Cardiac septum (tissue), 1 donor: ENCODE measurements around the gene KCNK4. TPM values are rescaled to one million over a fixed set of nuclear protein-coding genes. Genes with fewer than 3 reads are reported as not detected.
A peak's percentile ranks its signal among the peaks of the same experiment; 100 is the strongest.
"Not testable (repeated sequence)": the region's sequence is repeated elsewhere in the genome, so short reads cannot be mapped to it uniquely, and the experiment has no call there.

Source experiments
- DNase-seq: peaks from one replicate; pipeline ENCODE4 v3.0.0-alpha.2; 2020; ENCODE audit warnings: low spot score
- intact Hi-C: fragments of 100-400 bp; cut with DNase I; formaldehyde crosslinking; loops from one replicate; pipeline ENCODE4 v1.14.0; 2022
- long read RNA-seq: library from polyadenylated mRNA; unstranded; transcript quantifications from one replicate; pipeline ENCODE4 v2.0.0, GENCODE V29; 2021
- total RNA-seq: library from RNA; stranded (reverse); fragmentation: NEBNext Ultra II Directional; extraction: Animal tissue kit (Norgen Biotek cat#: 25700); gene quantifications from one replicate; pipeline ENCODE4 v1.2.1, GENCODE V29; 2021
- donor health status: DM: no; HTN: no; CAD: no.

The KCNK4 gene
- total RNA-seq: not detected
- long read RNA-seq: 0 reads

DNA sequence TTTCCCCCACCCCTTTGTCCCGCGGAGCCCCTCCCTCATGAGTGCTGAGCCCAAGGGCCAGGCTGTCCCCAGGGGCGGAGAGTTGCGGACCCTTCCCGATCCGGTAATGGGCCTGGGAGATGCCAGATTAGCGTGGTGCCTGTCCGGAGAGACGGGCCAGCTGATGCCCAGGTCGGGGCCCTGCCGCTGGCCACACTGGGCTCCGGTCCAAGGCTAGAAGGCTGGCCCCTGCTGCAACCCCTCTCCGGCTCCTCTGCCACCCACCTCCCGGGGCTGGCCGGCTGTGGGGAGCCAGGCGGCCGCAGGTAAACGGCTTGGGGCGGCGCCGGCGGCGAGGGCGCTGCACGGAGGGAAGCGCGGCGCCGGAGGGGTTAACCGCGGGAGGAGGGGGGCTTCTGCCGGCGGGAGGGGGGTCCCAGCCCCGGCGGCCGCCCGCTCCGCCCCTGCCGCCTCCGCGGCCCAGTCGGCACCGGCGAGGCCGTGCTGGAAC is at the start of gene KCNK4:
TSS of gene KCNK4 (plus strand) at position 41 of the 490 bp plus-strand sequence. CDS start 1,717 bp downstream, outside the sequence.
- intact Hi-C loops: no loop called here
- DNase-seq: no peak

DNA sequence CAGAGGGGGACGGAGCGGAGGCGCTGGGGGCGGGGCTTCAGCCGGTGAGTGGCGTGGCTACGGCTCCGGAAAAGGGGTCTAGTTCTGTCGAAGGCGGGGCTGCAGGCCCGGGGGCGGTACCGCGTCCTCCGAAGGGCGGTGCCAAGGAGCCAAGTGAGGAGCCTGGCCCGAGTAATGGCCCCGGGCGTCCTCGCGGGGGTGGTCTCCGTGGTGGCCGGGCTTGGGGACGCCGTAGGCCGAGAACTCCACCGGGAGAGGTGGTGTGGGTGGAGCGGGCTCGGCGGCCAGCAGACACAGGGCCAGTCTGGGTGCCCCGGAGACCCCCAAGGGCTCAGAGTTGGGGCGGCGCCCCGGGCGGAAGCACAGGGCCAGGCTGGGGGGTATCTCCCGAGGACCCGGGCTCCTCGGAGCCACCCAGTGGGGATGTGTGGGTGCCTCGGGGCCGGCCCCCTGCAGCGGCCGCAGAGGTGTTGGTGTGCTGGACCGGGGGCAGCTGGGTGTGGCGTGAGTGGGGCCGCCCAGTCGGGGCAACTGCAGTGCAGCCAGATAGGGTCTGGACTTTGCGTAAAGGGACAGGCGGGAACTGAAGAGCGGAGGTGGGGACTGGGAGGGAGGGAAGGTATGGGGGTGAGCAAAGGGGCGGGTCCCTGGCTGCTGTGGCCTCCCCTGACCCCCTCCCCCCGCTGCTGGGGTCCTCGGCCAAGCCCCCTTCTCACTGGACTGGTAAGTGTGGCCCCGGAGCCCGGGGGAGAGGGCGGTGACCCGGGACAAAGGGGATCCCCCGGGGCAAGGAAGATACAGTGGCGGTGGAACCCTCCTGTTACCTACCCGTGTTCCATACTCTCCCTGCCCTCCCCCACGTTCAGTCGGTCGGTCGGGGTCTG is 49.4 kb upstream of the KCNK4 start:
- intact Hi-C loops: no loop called here
- peak; percentile 100 for DNase-seq

DNA sequence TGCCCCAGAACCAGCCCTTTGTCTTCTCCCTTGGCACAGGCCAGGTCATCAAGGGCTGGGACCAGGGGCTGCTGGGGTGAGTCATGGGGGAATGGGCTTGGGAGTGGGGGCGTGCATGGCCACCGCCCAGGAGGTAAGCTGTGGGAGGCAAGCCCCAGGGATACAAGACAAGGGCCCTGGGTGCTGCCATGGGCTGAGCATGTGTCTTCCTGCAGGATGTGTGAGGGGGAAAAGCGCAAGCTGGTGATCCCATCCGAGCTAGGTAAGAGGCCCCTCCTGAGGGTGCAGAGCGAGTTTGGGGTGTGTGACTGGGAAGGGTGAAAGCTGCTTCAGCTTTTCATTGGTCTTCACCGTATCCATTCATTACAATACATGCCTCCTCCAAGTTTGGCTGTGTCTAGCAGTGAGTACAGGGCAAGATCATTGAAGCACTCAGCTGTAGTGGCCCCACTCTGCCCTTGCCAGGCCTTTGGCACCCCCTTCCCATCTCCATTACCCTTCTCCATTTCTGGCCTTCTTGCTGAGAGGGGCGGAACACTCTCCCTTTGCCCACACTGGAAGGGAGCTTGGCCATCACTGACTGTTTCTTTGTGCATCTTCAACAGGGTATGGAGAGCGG is 47.8 kb upstream of the KCNK4 start:
- DNase-seq: no peak
- intact Hi-C loops: no loop called here

DNA sequence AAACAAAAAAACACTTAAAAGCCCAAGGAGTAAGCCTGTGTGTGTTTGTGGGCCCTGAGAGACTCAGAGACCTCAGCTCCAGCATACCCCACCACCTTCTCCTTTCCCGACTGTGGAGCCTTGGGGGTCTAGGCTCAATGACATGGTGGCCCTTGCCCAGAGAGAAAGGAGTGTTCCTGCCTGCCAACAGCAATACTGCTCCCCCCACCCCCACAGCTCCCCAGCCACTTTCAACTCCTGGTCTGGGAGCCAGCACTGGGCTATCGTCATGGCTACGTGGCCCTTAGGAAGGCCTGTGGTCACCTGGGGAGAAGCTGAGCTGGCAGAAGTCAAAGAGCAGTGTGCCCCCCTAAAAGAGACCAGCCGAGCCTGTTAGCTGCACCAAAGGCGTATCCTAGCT is 47.0 kb upstream of the KCNK4 start:
- no peak for DNase-seq
- intact Hi-C loops: no loop called here

DNA sequence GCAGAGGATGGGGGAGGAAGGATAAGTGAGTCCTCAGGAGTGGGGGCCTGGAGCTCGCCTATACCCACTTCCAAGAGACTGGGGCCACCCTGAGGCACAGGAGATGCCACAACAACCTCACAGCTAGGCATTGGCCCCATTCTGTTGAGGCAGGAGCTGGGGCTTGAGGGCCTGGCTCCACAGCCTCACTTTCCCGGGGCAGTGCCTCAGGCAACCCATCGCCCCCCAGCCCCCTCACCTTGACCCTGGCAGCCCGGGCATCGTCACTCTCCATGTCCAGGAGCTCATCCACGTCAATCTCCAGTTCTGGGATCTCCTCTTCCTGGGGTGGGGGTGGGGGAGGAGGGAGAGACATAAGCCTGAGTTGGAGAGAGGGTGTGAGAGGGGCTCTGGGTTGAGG is 46.1 kb upstream of the KCNK4 start:
- intact Hi-C loops: no loop called here
- DNase-seq: no peak

DNA sequence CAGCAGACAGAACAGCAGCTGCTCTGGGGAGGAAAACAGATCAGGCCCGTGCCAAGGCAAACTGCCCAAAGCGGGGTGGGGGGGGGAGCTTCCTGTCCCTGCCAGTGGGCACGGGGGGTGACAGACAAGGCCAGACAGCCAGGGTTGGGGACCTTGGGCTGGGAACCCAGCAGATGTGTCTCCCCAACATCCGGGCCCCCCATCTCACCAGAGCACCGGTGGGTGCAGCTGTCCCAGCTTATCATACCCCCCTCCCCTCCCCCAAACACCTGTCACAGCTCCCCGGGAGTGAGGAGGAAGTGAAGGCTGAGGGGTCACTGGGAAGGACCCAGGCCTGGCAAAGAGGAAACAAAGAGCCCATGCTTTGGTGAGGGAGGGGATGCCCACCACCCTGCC is 45.7 kb upstream of the KCNK4 start:
- intact Hi-C loops: no loop called here
- no peak for DNase-seq

DNA sequence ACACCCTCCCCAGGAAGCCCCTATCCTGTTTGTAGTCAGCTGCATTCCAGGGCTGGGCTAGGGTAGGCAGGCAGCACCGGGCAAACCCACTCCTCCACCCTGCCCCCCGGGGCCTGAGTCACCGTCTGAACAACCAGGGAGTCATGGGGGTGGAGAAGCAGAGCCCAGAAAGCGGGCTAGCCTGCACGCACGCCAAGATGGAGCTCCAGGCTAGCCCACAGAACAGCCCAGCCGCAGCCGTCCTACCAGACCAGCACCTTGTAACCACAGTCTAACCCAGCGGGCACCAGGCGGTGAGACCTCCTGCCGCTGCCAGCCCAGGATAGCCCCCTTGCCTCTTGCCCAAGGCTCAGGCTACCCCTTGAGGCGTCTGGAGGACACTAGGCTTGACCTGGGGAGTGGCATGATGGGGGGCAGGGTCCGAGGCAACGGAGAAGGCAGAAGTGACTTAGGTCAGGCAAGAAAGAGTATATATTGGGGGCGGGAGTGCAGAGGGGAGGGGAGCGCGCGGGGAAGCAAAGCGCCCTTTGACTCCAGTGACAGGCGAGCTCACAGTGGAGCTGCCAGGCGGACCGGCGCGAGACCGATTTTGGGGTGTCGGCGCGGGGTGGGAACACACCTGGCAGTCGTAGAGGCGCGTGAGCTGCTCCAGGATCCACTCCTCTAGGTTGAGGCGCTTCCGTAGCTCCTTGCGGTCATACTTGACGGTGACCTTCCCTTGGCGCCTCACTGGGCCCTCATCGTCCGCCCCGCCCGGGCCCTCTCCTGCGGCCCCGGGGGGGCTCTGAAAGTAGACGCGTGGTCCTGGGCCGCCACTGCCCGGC is 45.1 kb upstream of the KCNK4 start:
- intact Hi-C loops: no loop called here
- DNase-seq: no peak

DNA sequence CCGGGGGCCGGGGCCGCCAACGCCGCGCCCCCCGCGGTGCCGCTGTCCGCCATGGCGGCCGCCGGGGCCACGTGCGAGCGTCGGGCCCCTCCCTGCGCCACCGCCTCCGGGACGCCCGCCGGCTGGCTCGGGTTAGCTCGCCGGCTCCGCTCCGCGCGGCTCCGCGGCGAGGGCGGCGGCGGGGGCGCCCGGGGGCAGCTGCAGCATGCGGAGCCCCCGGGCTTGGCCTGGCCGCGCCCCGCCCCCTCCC is 44.6 kb upstream of the KCNK4 start:
- DNase-seq, intact Hi-C loops: not testable (repeated sequence)

DNA sequence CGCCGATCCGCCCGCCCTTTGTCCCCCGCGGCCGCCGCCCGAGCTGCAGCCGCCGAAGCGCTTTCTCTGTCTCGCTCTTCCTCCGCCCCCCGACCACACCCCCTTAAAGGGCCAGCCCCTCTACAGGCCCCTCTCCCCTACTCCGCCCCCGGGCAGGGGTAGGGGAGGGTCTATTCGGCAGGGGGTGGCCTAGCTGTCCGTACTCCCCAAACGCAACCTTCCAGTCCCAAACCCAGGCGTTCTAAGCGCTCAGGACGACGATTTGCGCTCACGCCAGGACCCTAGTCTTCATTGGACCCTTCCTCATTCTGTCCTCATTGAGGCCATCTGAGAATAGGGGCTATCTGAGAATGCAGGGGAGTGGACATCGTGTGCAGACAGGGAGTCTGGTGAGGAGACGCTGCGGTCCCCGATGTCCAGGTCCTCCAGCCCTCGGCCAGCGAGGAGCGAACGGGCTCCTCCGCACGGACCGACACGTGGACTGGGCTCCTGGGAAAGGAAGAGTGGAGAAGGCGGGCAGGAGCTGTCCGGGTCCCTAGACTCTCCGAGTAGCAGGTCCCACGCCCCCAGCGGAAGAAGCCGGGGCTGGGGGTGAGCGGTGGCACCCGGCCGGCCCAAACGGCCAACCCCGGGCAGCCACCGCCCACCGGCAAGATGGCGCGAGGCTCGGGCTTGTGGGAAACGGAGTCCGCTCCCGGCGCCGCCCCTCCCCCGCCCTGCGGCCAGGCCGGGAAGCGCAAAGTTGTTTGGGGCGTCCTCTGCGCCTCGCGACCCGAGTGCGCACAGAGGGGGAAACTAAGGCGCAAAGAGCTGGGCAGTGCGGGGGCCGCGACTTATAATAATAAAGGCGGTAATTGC is 44.0 kb upstream of the KCNK4 start, which contains the start of gene PPP1R14B:
TSS of gene PPP1R14B (minus strand) at position 73 of the 858 bp plus-strand sequence. CDS start 270 bp downstream, outside the sequence.
- intact Hi-C loops: loop anchor here (1.0 kb wide), 1 partner anchor 22 kb away; no protein-coding TSS in a partner anchor

DNA sequence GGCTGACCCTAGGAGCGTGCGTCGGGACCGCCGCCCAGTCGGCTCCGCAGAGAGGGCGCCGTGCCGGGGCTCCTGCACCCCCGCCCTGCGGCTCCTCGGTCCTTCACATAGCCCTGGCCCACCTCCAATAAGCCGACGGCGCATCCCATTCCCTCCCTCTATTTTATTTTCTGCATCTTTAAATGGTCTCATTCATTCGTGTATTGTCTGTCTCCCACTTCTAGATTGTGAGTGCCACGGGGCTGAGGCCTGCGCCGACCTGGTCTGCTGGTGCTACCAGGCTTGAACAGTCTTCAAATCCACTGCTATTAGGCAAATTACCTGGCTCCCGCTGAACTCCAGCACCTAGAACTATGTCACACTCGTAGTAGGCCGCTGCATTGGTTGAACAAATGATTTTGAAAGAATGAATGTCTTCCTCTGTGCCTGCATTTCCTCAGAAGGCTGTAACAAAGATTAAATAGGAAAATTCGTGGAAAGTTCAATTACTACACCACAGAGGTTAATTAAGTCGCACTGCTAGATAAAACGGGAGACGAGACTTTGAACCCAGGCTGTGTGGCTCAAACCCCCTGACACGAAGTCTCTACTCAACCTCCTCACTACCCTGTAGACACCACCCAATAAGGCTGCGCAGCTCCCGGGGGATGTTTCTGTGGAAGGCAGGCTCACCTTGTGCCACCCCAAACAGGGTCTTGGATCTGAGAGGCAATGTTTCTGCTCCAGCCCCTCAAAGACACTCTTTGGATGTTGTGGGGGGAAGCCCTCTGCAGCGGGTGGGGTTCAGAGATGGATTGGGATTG is 43.2 kb upstream of the KCNK4 start:
- intact Hi-C loops: loop anchor here (1.0 kb wide), 1 partner anchor 21 kb away; no protein-coding TSS in a partner anchor
- DNase-seq: no peak

More for the DNA sequence above, 44.0 kb upstream of the KCNK4 start, which contains the start of gene PPP1R14B:
- DNase-seq: peak; percentile 92

DNA sequence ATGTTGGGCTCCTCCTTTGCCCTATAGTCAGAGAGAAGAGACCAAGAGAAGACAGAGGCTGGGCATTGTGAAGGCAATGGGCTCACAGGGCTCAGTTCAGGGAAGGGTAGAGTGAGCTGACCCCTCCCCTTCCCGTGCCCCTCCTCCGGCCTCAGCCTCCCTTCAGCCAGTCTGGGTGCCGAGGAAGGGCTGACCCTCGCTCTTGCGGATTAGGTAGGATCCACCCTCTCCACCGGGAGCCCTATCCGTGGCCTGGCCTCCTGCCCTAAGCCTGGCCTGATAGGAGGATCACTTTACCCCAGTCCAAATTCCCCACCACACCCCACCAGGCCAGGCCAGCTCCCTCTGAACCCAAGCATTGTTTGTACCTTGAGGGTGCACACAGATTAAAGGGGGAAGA is 42.5 kb upstream of the KCNK4 start:
- DNase-seq: no peak
- intact Hi-C loops: no loop called here

DNA sequence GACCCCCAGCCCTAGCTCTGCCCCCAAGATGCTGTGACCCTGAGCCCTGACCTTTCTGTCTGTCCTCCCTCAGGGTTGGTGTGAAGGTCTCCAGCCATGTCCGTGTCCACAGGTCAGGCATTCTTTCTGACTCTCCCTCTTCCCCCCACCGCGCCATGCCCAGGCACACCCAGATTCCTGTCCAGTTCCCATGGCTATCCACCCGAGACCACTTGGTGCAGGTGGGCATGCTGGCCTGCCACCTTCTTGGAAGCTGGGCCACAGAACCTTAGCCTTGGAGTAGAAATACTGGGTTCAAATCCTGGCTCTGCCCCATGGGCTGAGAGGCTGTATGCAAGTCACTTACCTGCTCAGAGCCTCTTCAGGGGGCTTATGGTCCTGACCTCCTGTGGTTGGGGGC is 42.1 kb upstream of the KCNK4 start:
- intact Hi-C loops: no loop called here
- DNase-seq: no peak

DNA sequence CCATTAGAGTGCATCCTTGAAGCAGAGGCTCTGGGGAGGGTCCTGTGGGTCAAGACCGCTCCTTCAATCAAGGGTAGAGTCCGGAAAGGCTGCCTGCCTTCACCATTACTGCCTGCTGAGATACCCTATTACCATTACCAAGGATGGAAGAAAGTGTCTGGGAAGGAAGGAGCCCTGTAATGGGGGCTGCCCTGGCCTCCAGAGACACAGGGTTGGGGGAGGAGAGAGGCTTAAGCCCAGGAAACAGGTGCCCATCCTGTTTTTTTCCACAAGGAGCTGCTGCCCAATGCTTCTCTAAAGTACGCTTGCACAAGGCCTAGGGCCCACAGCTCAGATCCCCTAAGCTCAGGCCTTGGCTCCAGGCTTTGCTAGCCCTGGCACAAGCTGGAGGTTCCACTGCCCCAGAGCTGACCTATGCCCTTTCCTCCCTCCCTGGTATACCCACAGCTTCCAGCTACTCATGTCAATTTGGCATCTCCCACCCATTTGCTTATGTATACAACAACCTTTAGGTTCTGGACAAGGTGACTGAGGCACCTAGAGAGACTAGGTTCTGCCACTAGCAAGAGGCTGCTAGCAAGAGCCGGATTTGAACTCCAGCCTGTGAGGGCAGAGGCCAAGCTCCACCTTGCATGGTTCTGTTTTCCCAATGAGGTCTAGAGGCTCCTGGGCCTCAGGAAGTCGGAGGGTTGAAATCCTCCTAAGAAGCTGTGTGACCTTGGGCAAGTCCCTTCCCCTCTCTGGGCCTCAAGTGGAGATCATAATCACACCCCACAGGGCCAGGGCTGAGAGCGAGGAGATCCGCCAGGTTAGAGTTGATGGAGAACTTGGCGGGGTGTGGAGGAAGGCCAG is 41.3 kb upstream of the KCNK4 start:
- intact Hi-C loops: loop anchor here (5.0 kb wide), 1 partner anchor 53 kb away; the partner anchor contains the start of gene CATSPERZ
- DNase-seq: no peak

DNA sequence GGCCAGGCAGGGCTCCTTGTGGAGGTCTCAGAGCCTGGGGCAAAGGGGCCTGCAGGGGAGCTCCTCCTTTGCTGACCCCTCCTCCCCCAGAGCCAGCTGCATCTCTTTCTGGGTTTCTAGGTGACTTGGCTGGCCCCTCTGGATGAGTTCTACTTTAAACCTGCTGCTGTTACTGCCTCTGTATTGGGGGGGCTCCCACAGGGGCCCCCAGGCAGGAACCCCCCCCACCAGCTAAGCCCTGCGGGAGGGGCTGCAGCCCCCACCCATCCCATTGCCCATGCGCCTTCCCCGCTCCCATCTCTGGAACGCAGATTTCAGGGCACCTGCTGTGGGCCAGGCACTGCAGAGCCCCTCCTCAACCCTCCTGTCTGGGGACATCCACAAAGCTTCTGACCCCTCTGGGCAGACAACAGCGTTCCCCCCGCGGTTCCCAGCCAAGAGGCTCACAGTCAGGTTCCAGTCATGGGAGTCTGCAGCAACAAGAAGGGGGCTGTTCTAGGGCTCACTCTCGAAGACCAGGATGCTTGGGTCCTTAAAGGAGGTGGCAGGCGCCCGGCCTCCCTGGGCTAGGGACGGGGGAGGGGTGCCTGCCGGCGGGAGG is 40.6 kb upstream of the KCNK4 start:
- no peak for DNase-seq
- intact Hi-C loops: loop anchor here (5.0 kb wide), 1 partner anchor 52 kb away; the partner anchor contains the start of gene CATSPERZ

DNA sequence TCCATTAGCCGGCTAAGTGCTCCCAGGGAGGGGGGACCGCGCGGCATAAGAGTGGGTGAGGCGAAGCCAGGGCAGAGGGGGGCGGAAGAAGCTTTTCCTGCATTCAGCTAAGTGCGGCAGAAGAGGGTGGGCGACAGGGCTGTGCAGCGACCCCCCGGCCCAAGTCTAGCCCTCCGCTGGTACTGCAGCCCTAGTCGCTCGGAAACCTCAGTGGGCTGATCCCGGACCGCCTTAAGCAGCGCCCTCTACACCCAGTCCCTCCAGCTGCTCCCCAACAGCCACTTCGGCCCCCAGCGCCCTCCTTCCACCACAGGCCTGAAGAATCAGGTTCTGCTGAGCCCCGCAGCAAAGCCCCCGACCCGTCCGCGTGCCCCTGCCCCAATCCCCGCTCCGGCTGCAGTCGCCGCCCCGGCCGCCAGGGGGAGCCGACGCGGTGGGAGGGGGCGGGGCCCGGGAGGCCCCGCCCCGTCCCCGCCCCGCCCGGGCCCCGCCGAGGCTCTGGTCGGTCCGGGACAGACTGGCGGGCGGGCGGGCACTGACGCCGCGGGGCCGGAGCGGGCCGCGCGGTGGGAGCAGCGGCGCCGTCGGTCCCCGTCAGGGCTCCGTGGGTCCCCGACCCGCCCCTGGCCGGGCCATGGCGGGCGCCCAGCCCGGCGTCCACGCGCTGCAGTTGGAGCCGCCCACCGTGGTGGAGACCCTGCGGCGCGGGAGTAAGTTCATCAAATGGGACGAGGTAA is 39.9 kb upstream of the KCNK4 start, which contains the start of gene PLCB3:
TSS of gene PLCB3 (plus strand) at position 515 of the 737 bp plus-strand sequence. CDS start at position 635, 120 bp downstream.
- intact Hi-C loops: loop anchor here (5.0 kb wide), 1 partner anchor 51 kb away; the partner anchor contains the start of gene CATSPERZ
- DNase-seq: no peak

DNA sequence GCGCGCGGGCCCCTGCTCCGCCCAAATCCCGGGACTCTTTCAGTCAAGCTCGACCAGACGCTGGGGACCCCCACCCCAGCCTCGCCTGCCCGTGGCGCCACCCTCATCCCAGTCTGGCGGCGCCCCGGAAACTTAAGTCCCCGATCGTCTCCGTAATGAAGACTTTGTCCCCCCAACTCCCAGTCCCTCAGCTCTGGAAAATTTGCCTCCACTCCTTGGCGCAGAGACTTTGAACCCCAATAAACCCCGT is 39.4 kb upstream of the KCNK4 start:
- intact Hi-C loops: loop anchor here (5.0 kb wide), 1 partner anchor 51 kb away; the partner anchor contains the start of gene CATSPERZ
- DNase-seq: no peak
